ENCODE data around the gene KCNQ1. TPM values are rescaled to one million over a fixed set of nuclear protein-coding genes. Genes with fewer than 3 reads are reported as not detected.

The KCNQ1 gene
- total and polyA plus RNA-seq, 2 donors (not counting 1 experiment from before 2014, with no cell fraction given), result not detected

DNA sequence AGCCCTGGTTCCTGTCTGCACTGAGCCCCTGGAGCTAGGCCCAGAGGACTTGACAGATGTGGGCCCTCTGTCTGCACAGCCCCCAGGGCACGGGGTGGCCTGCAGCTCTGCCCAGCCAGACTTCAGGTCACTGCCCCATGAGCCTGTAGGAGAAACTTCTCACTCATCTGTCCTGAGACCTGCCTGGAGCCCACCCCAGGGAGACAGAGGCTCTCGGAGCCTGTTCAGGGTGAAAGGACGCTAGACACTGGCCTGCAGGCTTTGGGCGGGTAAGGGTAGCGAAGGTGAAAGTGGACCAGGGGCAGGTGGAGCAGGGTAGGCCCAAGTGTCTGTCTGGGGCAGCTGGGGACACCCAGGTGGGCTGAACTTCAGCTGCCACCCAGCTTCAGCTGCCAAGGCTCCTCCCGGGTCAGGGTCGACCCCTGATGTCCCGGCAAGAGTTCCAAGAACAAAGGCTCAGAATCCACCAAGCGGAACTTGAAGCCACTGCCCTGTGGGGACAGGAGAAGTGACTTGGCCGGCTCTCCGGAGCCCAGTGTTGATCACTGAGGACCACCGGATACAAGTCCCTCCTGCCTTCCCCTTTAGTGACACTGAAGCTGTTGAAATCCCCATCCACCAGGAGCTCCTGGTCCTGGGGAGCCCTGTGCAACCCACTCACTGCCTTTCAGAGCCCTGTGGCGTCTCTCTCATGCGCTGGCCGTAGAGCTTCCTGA lies 90.3 kb downstream of the KCNQ1 start:
- DNase-seq (ENCODE audit: low read depth in 2 of 2), result no peak
- no peak overlapping the region for H2AFZ ChIP-seq (ENCODE audit: low read length)
- H4K20me1 ChIP-seq (ENCODE audit: control insufficient read depth, extremely low read depth, insufficient read depth, low read length), result no peaks in the 10 kb centered on the region
- no peak for TF ChIP-seq EZH2 (IDR thresholded peaks at IDR 0.05; ENCODE audit: low read length, missing control alignments)
- TF ChIP-seq, protein P1, sequence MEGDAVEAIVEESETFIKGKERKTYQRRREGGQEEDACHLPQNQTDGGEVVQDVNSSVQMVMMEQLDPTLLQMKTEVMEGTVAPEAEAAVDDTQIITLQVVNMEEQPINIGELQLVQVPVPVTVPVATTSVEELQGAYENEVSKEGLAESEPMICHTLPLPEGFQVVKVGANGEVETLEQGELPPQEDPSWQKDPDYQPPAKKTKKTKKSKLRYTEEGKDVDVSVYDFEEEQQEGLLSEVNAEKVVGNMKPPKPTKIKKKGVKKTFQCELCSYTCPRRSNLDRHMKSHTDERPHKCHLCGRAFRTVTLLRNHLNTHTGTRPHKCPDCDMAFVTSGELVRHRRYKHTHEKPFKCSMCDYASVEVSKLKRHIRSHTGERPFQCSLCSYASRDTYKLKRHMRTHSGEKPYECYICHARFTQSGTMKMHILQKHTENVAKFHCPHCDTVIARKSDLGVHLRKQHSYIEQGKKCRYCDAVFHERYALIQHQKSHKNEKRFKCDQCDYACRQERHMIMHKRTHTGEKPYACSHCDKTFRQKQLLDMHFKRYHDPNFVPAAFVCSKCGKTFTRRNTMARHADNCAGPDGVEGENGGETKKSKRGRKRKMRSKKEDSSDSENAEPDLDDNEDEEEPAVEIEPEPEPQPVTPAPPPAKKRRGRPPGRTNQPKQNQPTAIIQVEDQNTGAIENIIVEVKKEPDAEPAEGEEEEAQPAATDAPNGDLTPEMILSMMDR (conservative IDR thresholded peaks at IDR 0.05 in 1 of 2, IDR thresholded peaks at IDR 0.05 in 1 of 2; ENCODE audit: low read depth in 1 of 2, low read length in 2 of 2), result no peak
- peaks cover 11% of the 10 kb centered on the region for H3K4me1 ChIP-seq (ENCODE audit: control insufficient read depth, extremely low read depth, insufficient read depth, low read length)
- H3K9ac ChIP-seq (ENCODE audit: insufficient read depth, low read length), result no peak overlapping the region
- no peaks in the 10 kb centered on the region for H3K36me3 ChIP-seq (ENCODE audit: control insufficient read depth, insufficient read depth, low read length)
- H3K27ac ChIP-seq (ENCODE audit: insufficient read depth, low read length), result no peak overlapping the region
- no peaks in the 10 kb centered on the region for H3K27me3 ChIP-seq (ENCODE audit: control insufficient read depth, insufficient read depth, low read length)
- no peak overlapping the region for H3K4me3 ChIP-seq (replicated peaks in 1 of 4; ENCODE audit: control extremely low read depth in 1 of 4, insufficient read depth in 1 of 4, low read depth in 3 of 4, low read length in 4 of 4)
- no peaks in the 10 kb centered on the region for H3K9me3 ChIP-seq (ENCODE audit: control insufficient read depth, insufficient read depth, low read depth, low read length)
- no peak overlapping the region for H3K4me2 ChIP-seq (ENCODE audit: extremely low read depth, insufficient read depth, low read length)
- H3K79me2 ChIP-seq (ENCODE audit: control insufficient read depth, insufficient read depth, low read length), result no peaks in the 10 kb centered on the region

DNA sequence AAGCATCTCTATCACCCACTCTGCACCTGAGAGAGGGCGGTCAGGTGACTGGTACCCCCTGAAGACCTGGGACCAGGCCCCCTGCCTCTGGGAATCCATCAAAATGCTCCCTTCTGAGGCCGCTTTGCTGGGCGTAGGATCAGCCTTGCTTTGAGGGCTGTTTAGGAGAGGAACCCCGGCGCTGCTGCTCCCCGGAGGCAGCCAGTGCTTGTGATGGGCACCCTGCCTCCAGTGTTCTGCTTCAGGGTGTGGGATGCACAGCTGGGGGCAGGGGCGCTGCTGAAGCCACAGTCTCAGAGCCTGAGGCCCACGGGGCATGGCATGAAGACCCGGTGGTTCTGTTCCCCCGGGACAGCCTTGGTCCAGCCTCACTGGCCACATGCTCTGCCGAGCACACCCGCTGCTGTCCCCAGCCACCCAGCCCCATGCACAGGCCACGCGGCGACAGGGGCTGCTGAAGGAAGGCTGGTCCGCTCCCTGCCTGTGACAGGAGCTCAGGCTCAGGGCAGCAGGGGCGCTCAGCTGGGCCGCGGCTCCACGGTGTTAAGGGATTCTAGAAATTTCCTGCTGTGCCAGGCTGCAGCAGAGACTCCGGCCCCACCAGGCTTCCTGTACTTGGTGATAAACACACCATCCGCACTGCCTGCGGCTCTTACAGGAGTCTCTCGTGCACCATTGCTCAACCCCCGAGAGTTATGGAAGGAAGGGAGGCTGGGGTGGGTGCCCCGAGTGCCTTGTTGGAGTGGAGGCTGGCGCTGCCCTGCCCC lies 91.0 kb downstream of the KCNQ1 start:
- DNase-seq (ENCODE audit: low read depth in 2 of 2), result no peak
- H3K27me3 ChIP-seq (ENCODE audit: control insufficient read depth, insufficient read depth, low read length), result no peaks in the 10 kb centered on the region
- H3K4me2 ChIP-seq (ENCODE audit: extremely low read depth, insufficient read depth, low read length), result no peak overlapping the region
- no peak overlapping the region for H3K9ac ChIP-seq (ENCODE audit: insufficient read depth, low read length)
- H4K20me1 ChIP-seq (ENCODE audit: control insufficient read depth, extremely low read depth, insufficient read depth, low read length), result no peaks in the 10 kb centered on the region
- H2AFZ ChIP-seq (ENCODE audit: low read length), result no peak overlapping the region
- H3K36me3 ChIP-seq (ENCODE audit: control insufficient read depth, insufficient read depth, low read length), result no peaks in the 10 kb centered on the region
- no peaks in the 10 kb centered on the region for H3K9me3 ChIP-seq (ENCODE audit: control insufficient read depth, insufficient read depth, low read depth, low read length)
- TF ChIP-seq, protein P1 (conservative IDR thresholded peaks at IDR 0.05 in 1 of 2, IDR thresholded peaks at IDR 0.05 in 1 of 2; ENCODE audit: low read depth in 1 of 2, low read length in 2 of 2), result no peak
- TF ChIP-seq EZH2 (IDR thresholded peaks at IDR 0.05; ENCODE audit: low read length, missing control alignments), result no peak
- no peak overlapping the region for H3K27ac ChIP-seq (ENCODE audit: insufficient read depth, low read length)
- no peak overlapping the region for H3K4me3 ChIP-seq (replicated peaks in 1 of 4; ENCODE audit: control extremely low read depth in 1 of 4, insufficient read depth in 1 of 4, low read depth in 3 of 4, low read length in 4 of 4)
- H3K4me1 ChIP-seq (ENCODE audit: control insufficient read depth, extremely low read depth, insufficient read depth, low read length), result peaks cover 11% of the 10 kb centered on the region
- no peaks in the 10 kb centered on the region for H3K79me2 ChIP-seq (ENCODE audit: control insufficient read depth, insufficient read depth, low read length)

DNA sequence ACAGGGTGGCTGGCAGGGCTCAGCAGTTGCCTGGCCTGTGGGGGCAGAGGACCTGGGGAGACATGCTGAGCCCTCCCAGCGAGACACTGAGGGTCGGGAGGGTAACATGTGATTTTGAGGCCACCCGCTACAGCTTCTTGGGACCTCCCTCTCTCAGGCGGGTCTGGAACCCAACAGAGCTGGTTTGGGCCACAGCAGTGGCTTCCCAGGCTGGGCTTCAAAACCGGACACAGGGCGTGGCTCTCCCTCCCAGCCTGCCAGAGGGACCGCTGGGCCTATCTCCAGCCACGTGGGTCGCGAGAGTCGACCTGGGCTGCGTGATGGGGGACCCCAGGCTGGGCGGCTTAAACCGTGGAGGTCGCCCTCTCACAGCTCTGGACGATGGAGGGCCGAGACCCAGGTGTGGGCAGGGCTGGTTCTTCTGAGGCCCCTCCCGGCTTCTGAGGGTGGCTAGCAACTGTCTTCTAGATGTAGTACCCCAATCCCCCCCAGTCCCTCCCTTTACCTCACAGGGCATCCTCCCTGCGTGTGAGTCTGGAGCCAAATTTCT lies 91.7 kb downstream of the KCNQ1 start:
- H3K9me3 ChIP-seq (ENCODE audit: control insufficient read depth, insufficient read depth, low read depth, low read length), result no peaks in the 10 kb centered on the region
- no peak overlapping the region for H3K27ac ChIP-seq (ENCODE audit: insufficient read depth, low read length)
- no peak overlapping the region for H3K9ac ChIP-seq (ENCODE audit: insufficient read depth, low read length)
- H2AFZ ChIP-seq (ENCODE audit: low read length), result no peak overlapping the region
- TF ChIP-seq EZH2 (IDR thresholded peaks at IDR 0.05; ENCODE audit: low read length, missing control alignments), result no peak
- TF ChIP-seq, protein P1 (conservative IDR thresholded peaks at IDR 0.05 in 1 of 2, IDR thresholded peaks at IDR 0.05 in 1 of 2; ENCODE audit: low read depth in 1 of 2, low read length in 2 of 2), result no peak
- H3K4me2 ChIP-seq (ENCODE audit: extremely low read depth, insufficient read depth, low read length), result no peak overlapping the region
- no peaks in the 10 kb centered on the region for H3K36me3 ChIP-seq (ENCODE audit: control insufficient read depth, insufficient read depth, low read length)
- peaks cover 11% of the 10 kb centered on the region for H3K4me1 ChIP-seq (ENCODE audit: control insufficient read depth, extremely low read depth, insufficient read depth, low read length)
- H3K27me3 ChIP-seq (ENCODE audit: control insufficient read depth, insufficient read depth, low read length), result no peaks in the 10 kb centered on the region
- no peak overlapping the region for H3K4me3 ChIP-seq (replicated peaks in 1 of 4; ENCODE audit: control extremely low read depth in 1 of 4, insufficient read depth in 1 of 4, low read depth in 3 of 4, low read length in 4 of 4)
- H3K79me2 ChIP-seq (ENCODE audit: control insufficient read depth, insufficient read depth, low read length), result no peaks in the 10 kb centered on the region
- H4K20me1 ChIP-seq (ENCODE audit: control insufficient read depth, extremely low read depth, insufficient read depth, low read length), result no peaks in the 10 kb centered on the region
- no peak for DNase-seq (ENCODE audit: low read depth in 2 of 2)

Measured in fibroblast of lung (primary cell).